Bronchial epithelial cell (primary cell): ENCODE results near the gene PNPLA5. TPM values are rescaled to one million over a fixed set of nuclear protein-coding genes. Genes with fewer than 3 reads are reported as not detected.

Source experiments
- DNase-seq: peaks from one replicate; pipeline ENCODE4 v3.0.0-alpha.2; 2010; ENCODE audit warnings: low read depth
- FAIRE-seq: peaks from 2 replicates; lab custom pipeline; 2011; peaks lifted over from hg19 to GRCh38; lab: Jason Lieb, UNC
- H3K27me3 ChIP-seq: 2 replicates; pipeline ENCODE4 v1.5.1; 2011; ENCODE audit warnings: low read length; ENCODE audit not compliant: control insufficient read depth, insufficient read depth
- H3K36me3 ChIP-seq: 2 replicates; pipeline ENCODE4 v1.5.1; 2011; ENCODE audit warnings: low read length; ENCODE audit not compliant: control insufficient read depth, insufficient read depth
- H3K4me3 ChIP-seq: 2 replicates; pipeline ENCODE4 v1.5.1; 2011; ENCODE audit warnings: mild to moderate bottlenecking, low read depth, low read length, control low read depth
- total RNA-seq: library from RNA; depleted of rRNA; stranded (reverse); fragments of >200 nt; gene quantifications from 2 replicates; pipeline ENCODE4 v1.2.1, GENCODE V29; 2014
- TF ChIP-seq, protein P1 (sequence below): IDR thresholded peaks from 2 replicates; pipeline ENCODE4 v1.5.1; 2011; ENCODE audit warnings: mild to moderate bottlenecking, moderate library complexity, low read length, control low read depth, inconsistent platforms; ENCODE audit not compliant: insufficient read depth, severe bottlenecking

PNPLA5 gene
- total RNA-seq, 1 donor from 2014 or later, result not detected

- TF ChIP-seq, protein P1, sequence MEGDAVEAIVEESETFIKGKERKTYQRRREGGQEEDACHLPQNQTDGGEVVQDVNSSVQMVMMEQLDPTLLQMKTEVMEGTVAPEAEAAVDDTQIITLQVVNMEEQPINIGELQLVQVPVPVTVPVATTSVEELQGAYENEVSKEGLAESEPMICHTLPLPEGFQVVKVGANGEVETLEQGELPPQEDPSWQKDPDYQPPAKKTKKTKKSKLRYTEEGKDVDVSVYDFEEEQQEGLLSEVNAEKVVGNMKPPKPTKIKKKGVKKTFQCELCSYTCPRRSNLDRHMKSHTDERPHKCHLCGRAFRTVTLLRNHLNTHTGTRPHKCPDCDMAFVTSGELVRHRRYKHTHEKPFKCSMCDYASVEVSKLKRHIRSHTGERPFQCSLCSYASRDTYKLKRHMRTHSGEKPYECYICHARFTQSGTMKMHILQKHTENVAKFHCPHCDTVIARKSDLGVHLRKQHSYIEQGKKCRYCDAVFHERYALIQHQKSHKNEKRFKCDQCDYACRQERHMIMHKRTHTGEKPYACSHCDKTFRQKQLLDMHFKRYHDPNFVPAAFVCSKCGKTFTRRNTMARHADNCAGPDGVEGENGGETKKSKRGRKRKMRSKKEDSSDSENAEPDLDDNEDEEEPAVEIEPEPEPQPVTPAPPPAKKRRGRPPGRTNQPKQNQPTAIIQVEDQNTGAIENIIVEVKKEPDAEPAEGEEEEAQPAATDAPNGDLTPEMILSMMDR, result no peak
- no peak overlapping the region for H3K4me3 ChIP-seq
- no peaks in the 10 kb centered on the region for H3K36me3 ChIP-seq
- FAIRE-seq (no peak), DNase-seq (no peak)
- peaks cover 8% of the 10 kb centered on the region for H3K27me3 ChIP-seq
These were observed 31.7 kb downstream of the PNPLA5 start for GRCh38 chr22:43860126-43860525.

DNA sequence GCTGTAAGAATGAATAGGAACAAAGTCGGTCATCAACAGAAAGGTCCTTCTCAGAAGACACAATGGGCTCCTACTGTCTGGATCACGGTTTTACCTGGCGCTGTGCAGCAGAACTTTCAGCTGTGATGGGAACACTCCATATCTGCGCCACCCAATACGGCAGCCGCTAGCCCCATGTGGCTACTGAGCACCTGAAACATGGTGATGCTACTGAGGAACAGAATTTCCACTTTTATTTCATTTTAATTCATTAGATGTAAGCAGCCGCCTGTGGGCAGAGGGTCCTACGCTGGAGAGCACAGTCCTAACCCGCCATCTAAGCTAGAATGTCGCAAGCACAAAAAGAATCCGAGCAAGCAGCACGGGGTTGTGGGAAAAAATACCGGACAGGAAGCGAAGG is 32.2 kb downstream of the PNPLA5 start:
- FAIRE-seq (no peak), DNase-seq (no peak)
- H3K27me3 ChIP-seq, result peaks cover 8% of the 10 kb centered on the region
- TF ChIP-seq, protein P1, result no peak
- no peaks in the 10 kb centered on the region for H3K36me3 ChIP-seq
- H3K4me3 ChIP-seq, result no peak overlapping the region

GRCh38 chr22:43859176-43859575 is 32.6 kb downstream of the PNPLA5 start:
- DNase-seq (no peak), FAIRE-seq (no peak)
- H3K4me3 ChIP-seq, result no peak overlapping the region
- peaks cover 8% of the 10 kb centered on the region for H3K27me3 ChIP-seq
- TF ChIP-seq, protein P1, result no peak
- H3K36me3 ChIP-seq, result no peaks in the 10 kb centered on the region

GRCh38 chr22:43858156-43858895 is 33.5 kb downstream of the PNPLA5 start:
- H3K36me3 ChIP-seq, result no peaks in the 10 kb centered on the region
- DNase-seq (no peak), FAIRE-seq (no peak)
- no peak overlapping the region for H3K4me3 ChIP-seq
- H3K27me3 ChIP-seq, result peaks cover 8% of the 10 kb centered on the region
- TF ChIP-seq, protein P1, result no peak

DNA sequence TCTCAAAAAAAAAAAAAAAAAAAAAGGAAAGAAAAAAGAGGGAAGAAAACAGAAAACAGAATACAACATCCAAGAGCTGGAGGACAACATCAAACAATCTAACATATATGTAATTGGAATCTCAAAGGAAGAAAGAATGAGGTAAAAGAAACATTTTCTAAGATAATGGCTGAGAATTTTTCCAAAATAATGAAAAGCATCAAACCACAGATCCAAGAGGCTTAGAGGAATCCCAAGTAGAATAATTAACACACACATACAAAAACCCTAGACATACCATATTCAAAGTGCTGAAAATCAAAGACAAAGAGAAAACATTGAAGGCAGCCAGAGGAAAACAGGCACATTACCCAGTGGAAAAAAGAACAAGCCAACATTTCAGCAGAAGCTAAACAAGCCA is 34.4 kb downstream of the PNPLA5 start:
- no peak for FAIRE-seq
- DNase-seq, result no peak
- Histone ChIP-seq H3K27me3 (peaks cover 4% of the 10 kb centered on the region), H3K4me3 (no peak overlapping the region), H3K36me3 (no peaks in the 10 kb centered on the region)
- TF ChIP-seq, protein P1, result no peak

DNA sequence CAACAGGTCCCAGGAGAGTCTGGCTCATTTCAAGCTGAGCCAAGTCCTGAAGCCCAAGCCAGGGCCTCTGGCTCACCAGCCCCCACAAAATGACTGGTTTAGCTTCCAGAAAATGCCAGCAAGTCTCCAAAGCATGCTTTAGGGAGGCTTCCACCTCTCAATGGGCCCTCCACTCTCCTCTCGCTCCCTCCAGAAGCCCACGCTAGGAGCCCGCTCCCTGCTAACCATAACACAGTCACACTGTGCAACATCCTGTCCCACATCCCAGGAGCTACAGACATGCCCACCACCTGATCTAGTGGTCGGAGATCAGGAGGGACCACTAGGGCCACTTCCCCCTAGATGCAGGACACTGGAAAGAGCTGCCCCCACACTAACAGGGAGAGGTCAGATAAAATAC is 36.4 kb downstream of the PNPLA5 start:
- peak; percentile 7 for FAIRE-seq

More for the DNA sequence above, 36.4 kb downstream of the PNPLA5 start:
- Histone ChIP-seq H3K36me3 (no peaks in the 10 kb centered on the region), H3K4me3 (no peak overlapping the region), H3K27me3 (peaks cover under 1% of the 10 kb centered on the region)
- TF ChIP-seq, protein P1, result no peak
- DNase-seq, result no peak
